Measurements from ENCODE around the gene SLC9A2.

SLC9A2 gene

DNA sequence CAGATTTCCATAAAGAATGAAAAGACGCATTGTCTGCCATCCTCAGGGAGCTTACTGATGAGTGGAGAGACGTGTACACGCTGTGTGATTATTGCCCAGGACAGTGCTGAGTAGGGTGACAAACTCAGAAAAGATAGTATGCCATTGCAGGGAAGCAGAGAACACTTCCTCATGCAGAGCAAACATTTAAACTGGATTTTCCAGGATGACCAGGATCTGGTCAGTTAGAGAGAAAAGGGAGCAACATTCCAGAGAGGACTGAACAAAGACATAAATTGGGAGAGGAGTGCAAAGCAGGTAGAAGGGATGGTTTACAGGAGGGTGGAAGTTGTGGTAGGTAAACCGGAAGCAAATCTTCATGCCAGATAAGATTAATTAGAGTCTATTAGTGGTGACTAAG, 2.3 kb downstream of the SLC9A2 start:
- FAIRE-seq, result no peak

- FAIRE-seq, result no peak
Measured at GRCh38 chr2:102622646-102623045, 3.3 kb downstream of the SLC9A2 start.

- no peak for FAIRE-seq
Measured at GRCh38 chr2:102630458-102630857, 11.1 kb downstream of the SLC9A2 start.

DNA sequence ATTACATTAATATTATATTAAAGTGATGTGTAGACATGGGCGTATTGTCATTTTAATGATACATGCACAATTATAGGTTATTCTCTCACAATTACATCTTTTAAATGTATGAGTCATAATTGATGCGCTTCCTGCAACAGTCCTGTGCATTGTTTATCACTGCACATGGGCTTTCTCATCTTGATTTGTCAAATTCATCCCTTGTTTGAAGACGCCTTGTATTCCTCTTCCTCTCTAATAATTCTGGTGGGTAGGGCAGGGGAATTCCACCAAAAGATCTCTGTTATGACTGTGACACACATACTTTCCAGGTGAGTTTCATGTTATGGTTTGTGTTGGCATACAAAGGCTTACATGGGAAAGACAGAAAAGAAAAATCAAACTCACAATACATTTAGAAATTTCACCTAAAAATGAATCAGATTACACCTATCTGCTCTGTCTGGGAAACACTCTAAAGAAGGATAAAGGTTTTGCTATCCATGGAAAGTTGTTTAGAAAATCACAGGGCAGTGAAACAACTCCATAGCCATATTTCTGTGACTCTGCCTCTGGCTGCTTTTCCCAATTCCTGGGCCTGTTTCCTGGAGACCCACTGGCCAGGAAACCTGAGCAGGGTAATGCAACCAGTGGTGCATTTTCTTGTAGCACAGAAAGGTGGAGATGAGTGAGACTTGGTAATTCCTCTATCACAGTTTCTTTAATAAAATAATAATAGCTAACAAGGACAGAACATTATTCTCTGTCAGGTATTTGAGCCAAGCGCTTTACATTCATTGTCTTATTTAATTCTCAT, 13.2 kb downstream of the SLC9A2 start:
- FAIRE-seq, result no peak

DNA sequence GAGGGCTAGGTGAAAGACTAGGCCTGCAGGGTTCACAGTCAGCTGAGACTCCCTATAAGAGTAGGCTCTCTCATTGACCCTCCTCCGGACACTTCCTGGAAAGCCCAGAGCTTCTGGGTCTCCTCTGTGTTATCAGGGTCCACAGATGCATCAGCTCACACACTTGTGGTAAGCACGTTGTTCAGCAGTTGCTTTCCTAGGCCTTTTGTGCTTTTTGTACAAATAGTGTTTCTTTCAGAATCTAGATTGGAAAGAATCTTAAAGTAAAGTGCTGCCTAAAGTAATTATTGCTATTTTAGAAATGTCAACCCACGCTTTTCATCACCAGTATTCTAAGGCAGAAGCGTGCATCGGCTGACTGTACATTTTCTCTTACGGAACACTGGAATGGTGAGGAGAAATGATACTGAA, 15.5 kb downstream of the SLC9A2 start:
- FAIRE-seq, result no peak

DNA sequence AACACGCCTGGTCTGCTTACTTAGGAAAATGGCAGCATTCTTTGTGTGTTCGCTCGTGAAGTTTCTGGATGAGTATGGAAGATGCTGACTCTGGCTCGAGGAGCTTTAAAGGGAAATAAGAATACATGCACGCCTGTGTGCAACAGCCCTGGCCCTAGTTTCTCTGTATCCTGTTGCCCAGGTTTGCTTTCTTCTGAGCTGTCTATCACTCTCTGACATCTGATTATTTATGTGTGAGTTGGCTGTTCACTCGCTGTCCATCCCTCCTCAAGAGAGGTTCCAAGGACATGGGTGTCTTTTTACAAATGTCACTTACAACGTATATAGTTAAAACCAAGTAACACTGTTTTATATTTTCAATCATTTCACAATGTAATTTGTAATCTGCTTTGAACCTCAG, 16.0 kb downstream of the SLC9A2 start:
- no peak for FAIRE-seq

GRCh38 chr2:102636283-102636907, 17.0 kb downstream of the SLC9A2 start:
- peak; percentile 77 for FAIRE-seq

DNA sequence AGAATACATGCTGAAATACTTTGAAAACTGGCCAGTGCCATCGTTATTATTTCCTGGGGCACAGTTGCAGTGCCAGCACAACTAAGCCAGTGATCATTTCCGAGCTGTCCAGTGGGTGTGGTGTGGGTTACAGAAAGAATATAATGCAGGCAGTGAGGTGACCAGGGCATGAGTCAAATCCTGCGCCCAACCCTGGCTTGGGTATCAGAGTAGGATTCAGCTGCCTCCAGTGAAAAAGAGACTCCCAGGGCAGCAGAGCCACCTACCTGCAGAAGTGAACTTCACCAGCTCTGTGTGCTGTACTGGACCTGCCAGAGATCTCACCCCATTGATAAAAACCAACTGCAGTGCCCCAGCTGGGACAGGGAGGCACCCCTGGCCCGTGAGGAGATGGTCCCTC, 18.0 kb downstream of the SLC9A2 start:
- no peak for FAIRE-seq

GRCh38 chr2:102639429-102639828, 20.1 kb downstream of the SLC9A2 start:
- no peak for FAIRE-seq

GRCh38 chr2:102652126-102652525, 32.8 kb downstream of the SLC9A2 start:
- FAIRE-seq, result no peak

DNA sequence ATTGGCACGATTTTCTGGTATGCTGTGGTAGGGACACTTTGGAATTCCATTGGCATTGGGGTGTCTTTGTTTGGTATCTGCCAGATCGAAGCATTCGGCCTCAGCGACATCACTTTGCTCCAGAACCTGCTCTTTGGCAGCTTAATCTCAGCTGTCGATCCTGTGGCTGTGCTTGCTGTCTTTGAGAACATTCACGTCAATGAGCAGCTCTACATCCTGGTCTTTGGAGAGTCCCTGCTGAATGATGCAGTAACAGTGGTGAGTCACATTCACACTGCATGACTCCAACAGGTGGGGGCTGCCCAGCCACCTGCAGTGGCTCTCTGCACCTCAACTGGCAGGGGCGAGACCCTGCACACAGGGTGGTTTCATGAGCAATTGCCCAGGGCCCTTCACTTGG, 38.4 kb downstream of the SLC9A2 start:
- FAIRE-seq, result no peak

DNA sequence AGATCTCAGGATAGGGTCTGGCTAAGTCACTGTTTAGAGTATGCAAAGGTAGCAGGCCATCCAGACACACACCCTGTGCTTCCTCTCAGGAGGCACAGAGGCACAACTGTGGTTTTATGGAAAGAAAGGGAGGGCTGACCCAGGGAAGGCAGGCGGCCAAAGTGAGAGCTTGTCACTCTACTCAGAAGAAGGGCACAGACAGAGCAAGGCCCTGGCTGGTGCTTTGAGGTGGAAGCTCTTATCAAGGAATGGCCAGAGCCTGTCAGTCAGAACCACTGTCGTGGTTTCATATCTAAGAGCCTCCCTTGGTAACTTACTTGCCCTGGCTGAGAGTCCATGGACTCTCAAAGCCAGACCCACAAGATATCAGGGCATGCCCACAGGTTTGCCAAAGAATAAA, 40.7 kb downstream of the SLC9A2 start:
- FAIRE-seq, result no peak

GRCh38 chr2:102660574-102660973, 41.2 kb downstream of the SLC9A2 start:
- no peak for FAIRE-seq

DNA sequence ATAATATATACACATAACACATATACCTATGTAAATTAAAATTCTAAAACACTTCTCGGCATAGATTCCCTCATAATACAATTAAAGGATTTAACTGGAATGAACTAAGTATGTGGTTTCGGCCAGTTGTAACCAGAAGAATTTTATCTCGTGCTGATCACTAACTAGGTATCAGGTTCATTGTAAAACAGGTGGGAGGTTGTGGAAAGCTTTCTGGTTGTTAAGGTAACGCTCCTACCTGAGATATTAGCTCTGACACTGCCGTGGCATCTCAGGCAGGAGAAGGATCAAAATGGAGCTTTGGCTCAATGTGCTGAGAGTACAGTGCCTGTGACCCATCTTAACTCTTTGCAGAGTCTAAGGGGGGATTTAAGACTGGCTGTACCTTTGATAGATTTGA, 42.5 kb downstream of the SLC9A2 start:
- no peak for FAIRE-seq

- no peak for FAIRE-seq
Measured at GRCh38 chr2:102662833-102663232, 43.5 kb downstream of the SLC9A2 start.

DNA sequence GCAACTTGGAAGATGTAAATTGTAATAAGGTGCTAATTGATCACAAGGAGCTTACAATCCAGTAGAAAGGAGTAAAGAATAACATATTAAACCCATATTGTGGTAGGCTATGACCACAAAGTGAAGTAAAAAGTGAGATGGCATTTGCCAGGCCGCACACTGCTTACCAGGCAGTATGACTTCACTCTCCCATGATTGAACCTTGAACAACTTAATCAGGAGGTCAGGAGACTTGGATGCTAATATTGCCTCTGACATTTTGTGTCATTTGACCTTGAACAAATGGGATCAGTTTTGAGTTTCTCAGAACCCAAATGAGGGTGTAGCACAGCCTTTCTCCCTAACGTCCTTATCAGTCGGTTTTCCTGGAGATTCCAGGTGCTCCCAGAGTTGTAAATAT, 44.0 kb downstream of the SLC9A2 start:
- FAIRE-seq, result no peak

DNA sequence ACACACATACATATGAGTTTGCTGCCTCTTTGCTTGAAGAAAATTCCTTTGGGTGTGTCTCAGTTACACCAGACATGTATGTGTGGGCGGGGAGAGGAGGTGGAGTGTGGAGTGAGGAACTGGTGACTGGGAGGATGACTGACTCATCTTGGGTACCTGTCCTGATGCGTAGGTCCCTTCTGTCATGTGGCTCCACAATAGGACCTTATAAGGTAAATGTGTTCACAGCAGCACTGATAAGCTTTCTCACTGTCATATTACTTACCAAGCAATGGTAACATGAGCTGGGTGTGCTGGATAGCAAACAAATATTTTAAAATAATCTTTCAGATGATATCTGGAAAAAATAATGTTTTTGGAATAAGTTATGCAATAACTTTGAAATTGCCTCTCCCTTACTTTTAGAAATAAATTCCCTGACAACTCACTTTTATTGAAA, 45.1 kb downstream of the SLC9A2 start:
- FAIRE-seq, result no peak

GRCh38 chr2:102667072-102667471, 47.7 kb downstream of the SLC9A2 start:
- no peak for FAIRE-seq

GRCh38 chr2:102668171-102668570, 48.8 kb downstream of the SLC9A2 start:
- no peak for FAIRE-seq

DNA sequence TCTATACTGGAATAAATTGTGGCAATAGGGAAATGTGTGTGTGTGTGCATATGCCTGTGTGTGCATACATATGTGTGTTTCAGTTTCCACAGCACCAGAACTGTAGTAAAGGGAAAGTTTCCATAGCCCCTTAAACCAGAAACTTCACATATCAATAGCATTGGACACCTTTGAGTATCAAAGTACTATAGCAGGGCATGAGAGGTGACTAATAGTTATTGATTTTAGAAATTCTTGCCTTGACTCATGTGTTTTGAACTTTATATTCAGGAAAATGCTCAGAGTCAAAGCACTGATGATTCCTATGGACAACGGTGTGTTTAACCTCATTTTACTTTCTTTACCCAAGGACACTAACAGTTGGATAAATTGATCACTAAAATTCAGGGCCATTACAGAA, 50.0 kb downstream of the SLC9A2 start:
- FAIRE-seq, result no peak

DNA sequence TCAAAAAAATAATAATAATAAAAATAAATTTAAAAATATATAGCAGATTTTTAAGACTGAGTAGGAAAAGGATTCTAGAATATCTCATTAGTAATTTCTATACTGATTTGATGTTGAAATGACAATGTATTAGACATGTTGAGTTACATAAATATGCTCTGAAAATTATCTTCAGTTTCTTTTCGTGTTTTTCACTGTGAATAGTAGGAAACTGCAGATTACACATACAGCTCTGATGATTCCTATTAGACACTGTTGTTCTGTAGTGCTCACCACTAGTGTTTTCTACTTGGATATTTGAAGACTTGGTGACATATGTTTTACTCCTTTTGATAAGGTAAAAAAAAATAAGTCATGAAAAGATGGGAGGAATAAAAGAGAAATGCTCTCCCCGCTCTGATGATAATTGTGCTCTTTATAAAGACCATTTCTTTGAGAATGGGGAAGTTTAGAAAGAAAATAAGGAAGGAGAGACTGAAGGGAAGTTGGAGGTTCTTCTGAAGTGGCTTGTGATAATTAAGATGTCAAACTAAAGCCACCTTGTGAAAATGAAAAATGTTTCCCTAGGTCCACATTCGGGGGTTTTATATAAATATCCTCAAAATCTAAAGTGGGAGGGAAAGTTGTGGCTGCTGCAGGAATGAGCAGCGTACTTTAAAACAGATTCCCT, 52.9 kb downstream of the SLC9A2 start:
- FAIRE-seq, result peak; percentile 18

DNA sequence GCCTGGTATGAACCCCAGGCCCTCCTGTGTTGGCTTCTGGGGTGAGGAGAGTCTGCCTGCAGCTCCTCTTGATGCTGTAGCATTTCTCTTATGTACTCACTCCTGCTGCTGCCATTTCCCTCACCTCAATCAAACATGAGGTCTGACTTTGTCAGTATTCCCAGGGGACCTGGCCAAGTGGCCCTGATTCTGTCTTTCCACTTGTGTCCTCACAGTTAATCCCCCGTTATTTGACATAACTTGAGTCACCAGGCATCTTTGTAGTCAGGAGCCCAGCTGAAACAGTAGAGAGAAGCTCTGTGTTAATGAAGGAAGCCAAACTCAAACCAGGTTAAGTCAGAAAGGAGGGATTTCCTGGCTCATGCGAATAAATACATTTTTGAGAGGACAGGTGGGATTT, 55.0 kb downstream of the SLC9A2 start:
- no peak for FAIRE-seq

- no peak for FAIRE-seq
Measured at GRCh38 chr2:102674836-102675235, 55.5 kb downstream of the SLC9A2 start.

All from colon (tissue), 2 donors.